IPS-NIHi7 (cell line): Measurements from ENCODE around the gene PDE4D.

Source experiments
- DNase-seq: peaks from one replicate; pipeline ENCODE4 v3.0.0; 2012; ENCODE audit warnings: mixed read lengths; ENCODE audit errors: extremely low spot score

Gene PDE4D

GRCh38 chr5:59744531-59744992 is 149.0 kb downstream of the PDE4D start:
- DNase-seq = no peak

DNA sequence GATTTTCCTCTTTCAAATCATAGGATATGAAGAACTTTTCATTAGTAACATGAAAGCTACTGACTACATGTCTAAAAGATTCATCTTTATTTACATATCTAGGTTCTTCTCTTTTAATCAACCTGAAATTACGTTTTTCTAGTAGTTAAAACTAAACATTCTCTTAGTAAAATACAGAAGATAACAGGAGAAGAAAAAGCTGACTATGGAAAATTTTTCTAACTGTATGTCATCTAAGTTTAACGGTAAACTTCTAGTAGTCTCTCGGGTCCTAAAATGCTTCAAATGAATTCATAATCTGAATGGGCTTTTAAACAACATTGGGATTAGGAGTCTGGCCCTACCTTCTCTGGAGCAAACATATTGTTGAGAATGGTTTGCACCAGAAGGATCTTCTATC is 151.9 kb downstream of the PDE4D start:
- DNase-seq = no peak

GRCh38 chr5:59738024-59738423 is 155.5 kb downstream of the PDE4D start:
- DNase-seq = no peak

- DNase-seq = no peak
Measured at GRCh38 chr5:59732806-59733205, 160.7 kb downstream of the PDE4D start.

DNA sequence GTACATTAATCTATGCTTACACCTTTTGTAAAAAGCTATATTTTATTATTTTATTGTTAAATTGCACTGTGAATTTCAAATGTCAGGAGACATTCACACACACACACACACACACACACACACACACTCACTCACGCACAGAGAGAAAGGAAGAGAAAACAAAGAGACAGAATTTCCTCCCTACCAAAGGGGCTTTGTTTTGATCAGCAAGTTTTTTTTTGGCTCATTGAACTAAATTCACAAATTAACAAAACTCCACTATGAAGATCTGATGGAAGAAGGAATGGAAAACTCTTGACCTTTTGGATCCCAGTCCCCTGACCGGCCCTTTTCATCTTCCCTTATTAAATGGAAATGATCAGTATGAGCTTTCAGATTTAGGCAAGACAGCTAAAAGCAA is 161.2 kb downstream of the PDE4D start:
- no peak for DNase-seq

- no peak for DNase-seq
Measured at GRCh38 chr5:59731809-59732208, 161.7 kb downstream of the PDE4D start.

DNA sequence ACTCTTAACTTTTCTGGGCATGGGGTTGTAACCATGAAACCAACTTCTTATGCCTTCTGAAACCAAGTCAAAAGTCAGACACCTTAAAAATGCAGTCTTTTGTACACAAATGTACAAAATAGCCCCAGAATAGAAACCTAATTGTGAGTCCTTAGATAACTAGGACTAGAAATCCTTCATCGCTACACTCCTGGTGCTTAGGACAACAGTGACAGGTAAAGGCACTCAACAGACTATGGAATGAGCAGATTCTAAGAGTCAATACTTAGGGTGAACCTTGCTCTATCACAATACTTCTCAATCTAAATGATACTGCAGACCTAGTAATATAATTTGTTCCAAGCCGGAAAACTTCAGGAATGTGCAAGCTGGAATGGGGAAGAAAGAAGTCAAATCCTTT is 163.7 kb downstream of the PDE4D start:
- DNase-seq = no peak

GRCh38 chr5:59729357-59729756 is 164.2 kb downstream of the PDE4D start:
- DNase-seq = no peak

GRCh38 chr5:59728356-59728755 is 165.2 kb downstream of the PDE4D start:
- DNase-seq = no peak

DNA sequence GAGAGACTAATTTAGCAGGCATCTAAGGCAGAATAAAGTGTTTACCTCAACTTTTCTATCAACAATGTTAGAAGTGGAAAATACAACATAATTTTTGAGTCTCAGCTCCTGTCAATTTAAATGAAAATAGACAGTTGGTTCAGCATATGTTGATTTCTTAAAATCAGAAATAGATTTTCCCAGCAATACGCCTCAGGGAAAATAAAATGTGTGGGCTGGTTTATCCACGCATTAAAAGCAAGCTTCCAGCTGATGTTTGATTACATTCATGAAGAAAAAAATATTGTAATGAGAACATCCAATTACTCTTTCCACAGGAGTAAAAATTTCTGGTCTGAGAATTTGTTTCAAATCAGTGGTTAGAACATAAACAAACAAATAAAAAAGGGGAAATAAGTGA is 166.3 kb downstream of the PDE4D start:
- DNase-seq = no peak

- DNase-seq = no peak
Measured at GRCh38 chr5:59725392-59725767, 168.1 kb downstream of the PDE4D start.

DNA sequence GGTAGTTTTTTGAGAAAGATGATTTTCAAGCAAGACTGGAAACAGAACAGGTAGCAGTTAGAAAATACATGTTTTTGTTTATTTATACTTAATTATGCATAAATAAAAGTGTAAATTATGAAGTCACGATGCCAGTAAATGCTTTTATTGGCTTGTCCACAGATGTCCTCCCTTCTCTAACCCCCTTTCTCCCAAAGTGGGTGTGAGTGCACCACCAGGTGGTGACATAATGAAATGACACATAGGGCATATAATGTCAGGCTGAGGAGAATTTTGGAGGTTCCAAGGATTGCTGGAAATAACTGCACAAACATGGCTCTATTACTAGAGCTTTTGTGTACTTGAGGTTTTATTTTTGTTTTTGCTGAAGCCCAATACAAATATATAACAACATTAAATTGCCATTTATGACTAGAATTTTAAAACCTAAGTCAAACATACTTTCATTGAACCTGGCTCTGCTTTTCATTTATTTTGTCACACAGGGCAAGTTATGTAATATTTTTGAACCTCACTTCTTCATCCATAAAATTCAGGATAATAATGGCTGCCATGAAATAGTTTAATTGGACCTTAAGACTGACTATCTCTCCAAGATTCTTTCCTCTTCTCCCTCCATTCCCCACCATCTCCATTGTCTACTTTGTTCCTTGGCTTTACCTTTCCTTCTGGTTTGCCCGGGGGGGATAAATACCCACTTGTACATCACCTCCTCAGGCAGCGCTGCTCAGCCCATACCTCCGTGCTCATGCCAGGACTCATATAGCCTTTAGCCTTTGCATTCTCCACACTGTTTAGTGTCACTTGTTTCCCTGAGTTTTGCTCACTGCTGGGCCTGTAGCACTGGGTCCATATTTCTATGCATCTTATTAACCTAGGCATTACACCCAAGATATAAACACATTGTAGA is 168.8 kb downstream of the PDE4D start:
- peak; percentile 75 for DNase-seq

DNA sequence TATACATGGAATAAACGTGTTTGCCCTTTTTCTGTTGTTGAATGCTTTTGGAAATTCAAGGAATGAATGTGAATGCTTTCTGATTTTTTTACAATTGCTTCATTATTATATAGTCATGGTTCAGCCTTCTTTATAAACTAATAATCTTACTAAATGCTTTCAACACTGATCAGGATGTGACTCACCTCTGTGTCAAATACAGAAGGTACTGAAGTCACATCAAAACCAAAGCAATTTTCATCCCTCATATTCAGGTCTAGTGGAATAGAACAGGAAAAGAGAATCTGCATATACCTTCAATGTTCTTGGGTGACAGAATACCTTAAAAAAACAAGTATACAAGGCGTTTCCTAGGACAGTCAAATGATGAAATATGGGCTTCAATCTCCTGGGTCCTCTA is 170.7 kb downstream of the PDE4D start:
- no peak for DNase-seq

DNA sequence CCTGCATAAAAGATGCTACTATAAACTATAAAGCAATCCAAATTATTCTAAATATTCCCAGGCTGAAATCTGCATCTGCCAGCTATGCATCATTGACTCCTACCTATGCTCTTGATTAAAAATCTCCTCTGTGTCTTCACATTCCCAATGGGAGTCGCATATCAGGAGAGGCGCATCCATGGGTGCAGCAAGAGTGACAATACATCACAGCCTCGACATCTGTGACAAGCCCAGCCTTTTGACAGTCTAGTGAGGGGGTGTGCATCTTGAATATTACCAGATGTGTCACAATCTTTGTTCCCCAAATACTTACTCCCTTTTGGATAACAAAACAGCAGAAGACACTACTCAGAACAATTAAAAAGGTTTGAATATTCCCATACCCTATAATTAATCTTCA is 171.8 kb downstream of the PDE4D start:
- DNase-seq = no peak

GRCh38 chr5:59720063-59720462 is 173.5 kb downstream of the PDE4D start:
- no peak for DNase-seq

GRCh38 chr5:59716966-59717500 is 176.5 kb downstream of the PDE4D start:
- no peak for DNase-seq

DNA sequence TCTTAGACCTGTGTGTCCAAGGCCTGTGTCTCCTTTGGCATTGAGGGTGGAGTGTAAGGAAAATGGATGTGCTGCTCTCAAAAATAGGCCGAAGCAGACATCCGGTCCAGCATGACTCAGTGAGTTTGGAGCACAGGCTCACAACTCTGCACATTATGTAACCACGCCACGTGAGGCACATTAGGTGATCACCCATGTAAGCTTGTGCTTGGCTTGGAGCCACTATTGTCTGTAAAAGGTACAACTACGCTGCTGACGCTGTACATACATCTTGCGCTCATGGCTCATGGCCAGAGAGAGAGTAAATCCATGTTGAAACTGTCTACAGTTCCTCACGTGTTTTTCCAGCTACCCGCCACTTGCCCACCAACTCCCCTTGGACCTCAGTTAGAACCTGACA is 177.5 kb downstream of the PDE4D start:
- DNase-seq = no peak

- DNase-seq = no peak
Measured at GRCh38 chr5:59715228-59715627, 178.3 kb downstream of the PDE4D start.

DNA sequence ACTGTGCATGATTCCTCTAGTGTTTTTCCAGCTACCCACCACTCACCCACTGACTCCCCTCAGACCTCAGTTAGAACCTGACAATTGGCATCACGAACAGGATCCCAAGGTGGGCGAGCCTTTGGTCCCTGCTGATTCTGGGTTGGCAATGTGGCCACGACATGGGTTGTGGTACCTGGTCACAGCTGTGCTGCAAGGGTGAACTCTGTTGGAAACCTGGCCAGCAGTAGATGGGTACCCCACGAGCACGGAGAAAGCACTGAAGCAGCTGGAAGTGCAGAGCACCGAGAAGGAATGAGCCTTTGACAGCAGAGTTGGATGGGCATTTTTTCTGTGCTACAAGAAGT is 180.1 kb downstream of the PDE4D start:
- DNase-seq = no peak

- DNase-seq = no peak
Measured at GRCh38 chr5:59712836-59713497, 180.6 kb downstream of the PDE4D start.

DNA sequence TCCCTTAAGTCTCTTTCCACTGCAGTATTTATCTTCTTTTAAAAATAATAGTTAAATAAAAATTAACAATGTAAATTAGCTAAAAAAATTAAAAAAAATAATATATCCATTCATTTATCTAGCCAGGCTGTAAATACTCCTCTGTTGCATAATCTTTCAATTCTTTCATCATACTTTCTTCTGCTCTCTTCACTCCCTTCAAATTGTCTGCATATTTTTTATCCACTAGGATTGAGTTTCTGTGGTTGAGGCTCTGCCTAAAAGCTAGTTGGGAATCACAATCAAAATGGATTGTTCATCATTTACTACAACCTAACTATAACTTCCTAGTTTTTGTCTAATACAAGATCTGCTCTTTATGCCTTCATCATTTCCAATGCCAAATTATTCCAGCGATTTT is 182.2 kb downstream of the PDE4D start:
- no peak for DNase-seq

GRCh38 chr5:59709846-59710245 is 183.7 kb downstream of the PDE4D start:
- no peak for DNase-seq

- DNase-seq = peak; percentile 53
Measured at GRCh38 chr5:59709346-59709821, 184.1 kb downstream of the PDE4D start.
